GM03348 (cell line): ENCODE measurements around the gene CDK10.

ENCODE experiments used
- DNase-seq: peaks from one replicate; pipeline ENCODE4 v3.0.0; 2012; ENCODE audit warnings: low spot score

CDK10 gene

GRCh38 chr16:89736554-89736953 is 50.1 kb downstream of the CDK10 start:
- no peak for DNase-seq

GRCh38 chr16:89737341-89738071 is 51.0 kb downstream of the CDK10 start:
- DNase-seq = no peak

GRCh38 chr16:89738072-89738377 is 51.5 kb downstream of the CDK10 start:
- no peak for DNase-seq

- DNase-seq = no peak
These were observed 52.2 kb downstream of the CDK10 start for GRCh38 chr16:89738538-89739317.

GRCh38 chr16:89739383-89739782 is 52.9 kb downstream of the CDK10 start:
- no peak for DNase-seq

- DNase-seq = no peak
These were observed 55.0 kb downstream of the CDK10 start for GRCh38 chr16:89741342-89742014.

- no peak for DNase-seq
These were observed 56.5 kb downstream of the CDK10 start for GRCh38 chr16:89742948-89743347.

- DNase-seq = no peak
These were observed 58.3 kb downstream of the CDK10 start for GRCh38 chr16:89744813-89745212.
